Measurements from ENCODE around the gene FANK1. TPM values are rescaled to one million over a fixed set of nuclear protein-coding genes. Genes with fewer than 3 reads are reported as not detected.

Gene FANK1
- polyA plus RNA-seq, 1 of the 3 experiments (the other 2 are of a cell fraction), result 12.3 TPM

DNA sequence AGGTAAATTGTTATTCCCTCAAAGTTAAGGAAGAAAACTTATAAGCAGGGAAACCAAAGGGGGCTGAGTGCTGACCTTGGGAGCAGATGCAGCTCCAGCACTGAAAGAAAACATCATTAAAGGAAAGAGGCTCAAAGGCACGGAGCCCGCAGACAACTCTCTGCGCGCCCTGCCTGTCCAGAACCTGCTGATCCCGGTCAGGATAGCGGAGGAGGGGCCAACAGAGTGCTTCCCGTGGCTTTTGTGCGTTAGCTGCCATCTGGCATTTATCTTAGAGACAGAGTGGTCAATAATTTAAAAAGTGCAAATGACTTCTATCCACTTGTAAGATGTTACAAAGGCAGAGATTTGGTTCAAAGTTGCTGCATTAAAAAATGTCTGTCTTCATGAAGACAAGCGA, 162.1 kb downstream of the FANK1 start (continued):
- peak; percentile 49 for TF ChIP-seq RCOR1 (IDR thresholded peaks at IDR 0.05; ENCODE audit: low read length)
- no peak; the same call in 1 of the 2 replicates for TF ChIP-seq MXI1 (IDR thresholded peaks at IDR 0.05; ENCODE audit: low read depth, low read length)
- TF ChIP-seq, protein P1, sequence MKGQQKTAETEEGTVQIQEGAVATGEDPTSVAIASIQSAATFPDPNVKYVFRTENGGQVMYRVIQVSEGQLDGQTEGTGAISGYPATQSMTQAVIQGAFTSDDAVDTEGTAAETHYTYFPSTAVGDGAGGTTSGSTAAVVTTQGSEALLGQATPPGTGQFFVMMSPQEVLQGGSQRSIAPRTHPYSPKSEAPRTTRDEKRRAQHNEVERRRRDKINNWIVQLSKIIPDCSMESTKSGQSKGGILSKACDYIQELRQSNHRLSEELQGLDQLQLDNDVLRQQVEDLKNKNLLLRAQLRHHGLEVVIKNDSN (IDR thresholded peaks at IDR 0.05; ENCODE audit: borderline replicate concordance, low read depth), result no peak
- no peak for TF ChIP-seq FOXJ3 (CRISPR knock-in tag; IDR thresholded peaks at IDR 0.05)
- TF ChIP-seq NFIC (IDR thresholded peaks at IDR 0.05; ENCODE audit: borderline replicate concordance), result no peak
- peak; percentile 81 for TF ChIP-seq GATA2 (CRISPR knock-in tag; IDR thresholded peaks at IDR 0.05)
- peak in 1 of 2 experiments; percentile 46; a peak in 1 of 4 replicates for TF ChIP-seq EP300 (IDR thresholded peaks at IDR 0.05; ENCODE audit: borderline replicate concordance in 1 of 2, low read depth in 1 of 2, low read length in 1 of 2)
- TF ChIP-seq, protein P2, sequence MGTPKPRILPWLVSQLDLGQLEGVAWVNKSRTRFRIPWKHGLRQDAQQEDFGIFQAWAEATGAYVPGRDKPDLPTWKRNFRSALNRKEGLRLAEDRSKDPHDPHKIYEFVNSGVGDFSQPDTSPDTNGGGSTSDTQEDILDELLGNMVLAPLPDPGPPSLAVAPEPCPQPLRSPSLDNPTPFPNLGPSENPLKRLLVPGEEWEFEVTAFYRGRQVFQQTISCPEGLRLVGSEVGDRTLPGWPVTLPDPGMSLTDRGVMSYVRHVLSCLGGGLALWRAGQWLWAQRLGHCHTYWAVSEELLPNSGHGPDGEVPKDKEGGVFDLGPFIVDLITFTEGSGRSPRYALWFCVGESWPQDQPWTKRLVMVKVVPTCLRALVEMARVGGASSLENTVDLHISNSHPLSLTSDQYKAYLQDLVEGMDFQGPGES (IDR thresholded peaks at IDR 0.05; ENCODE audit: low read depth, low read length), result no peak
- TF ChIP-seq POLR2AphosphoS5 (IDR thresholded peaks at IDR 0.05; ENCODE audit: low read depth, low read length), result 0 out of 2 replicates have a peak, but pooled peaks have one; percentile 16
- TF ChIP-seq CHD2 (IDR thresholded peaks at IDR 0.05; ENCODE audit: low read length, partially characterized antibody), result peak; percentile 54
- TF ChIP-seq SIN3A (IDR thresholded peaks at IDR 0.05; ENCODE audit: borderline replicate concordance, low read depth, low read length), result no peak
- TF ChIP-seq MEF2A (IDR thresholded peaks at IDR 0.05; ENCODE audit: borderline replicate concordance, low read depth), result no peak
- TF ChIP-seq ELF1 (IDR thresholded peaks at IDR 0.05), result no peak
- TF ChIP-seq RAD21 (IDR thresholded peaks at IDR 0.05; ENCODE audit: low read length), result peak; percentile 24; the same call in 1 of the 2 replicates
- TF ChIP-seq SMC3 (IDR thresholded peaks at IDR 0.05; ENCODE audit: low read depth, low read length), result 0 out of 2 replicates have a peak, but pooled peaks have one; percentile 3
- no peak for TF ChIP-seq TEAD4 (IDR thresholded peaks at IDR 0.05; ENCODE audit: borderline replicate concordance, insufficient read depth)
- TF ChIP-seq, protein P3, sequence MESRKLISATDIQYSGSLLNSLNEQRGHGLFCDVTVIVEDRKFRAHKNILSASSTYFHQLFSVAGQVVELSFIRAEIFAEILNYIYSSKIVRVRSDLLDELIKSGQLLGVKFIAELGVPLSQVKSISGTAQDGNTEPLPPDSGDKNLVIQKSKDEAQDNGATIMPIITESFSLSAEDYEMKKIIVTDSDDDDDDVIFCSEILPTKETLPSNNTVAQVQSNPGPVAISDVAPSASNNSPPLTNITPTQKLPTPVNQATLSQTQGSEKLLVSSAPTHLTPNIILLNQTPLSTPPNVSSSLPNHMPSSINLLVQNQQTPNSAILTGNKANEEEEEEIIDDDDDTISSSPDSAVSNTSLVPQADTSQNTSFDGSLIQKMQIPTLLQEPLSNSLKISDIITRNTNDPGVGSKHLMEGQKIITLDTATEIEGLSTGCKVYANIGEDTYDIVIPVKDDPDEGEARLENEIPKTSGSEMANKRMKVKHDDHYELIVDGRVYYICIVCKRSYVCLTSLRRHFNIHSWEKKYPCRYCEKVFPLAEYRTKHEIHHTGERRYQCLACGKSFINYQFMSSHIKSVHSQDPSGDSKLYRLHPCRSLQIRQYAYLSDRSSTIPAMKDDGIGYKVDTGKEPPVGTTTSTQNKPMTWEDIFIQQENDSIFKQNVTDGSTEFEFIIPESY (IDR thresholded peaks at IDR 0.05; ENCODE audit: borderline replicate concordance, low read depth), result no peak
- TF ChIP-seq TAF1 (IDR thresholded peaks at IDR 0.05; ENCODE audit: borderline replicate concordance, low read depth, low read length), result no peak
- TF ChIP-seq, protein P4, sequence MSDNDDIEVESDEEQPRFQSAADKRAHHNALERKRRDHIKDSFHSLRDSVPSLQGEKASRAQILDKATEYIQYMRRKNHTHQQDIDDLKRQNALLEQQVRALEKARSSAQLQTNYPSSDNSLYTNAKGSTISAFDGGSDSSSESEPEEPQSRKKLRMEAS (IDR thresholded peaks at IDR 0.05; ENCODE audit: low read depth), result no peak
- no peak for TF ChIP-seq GABPA (IDR thresholded peaks at IDR 0.05; ENCODE audit: low read depth)

Small RNA genes within 50 kb of the gene (small RNA-seq; reads per million reads assigned to genes)
- gene GNG10P1 (0 reads per million in 7 experiments), gene RF00017 (0 reads per million in 7 experiments), gene RNU2-42P (0 reads per million in 7 experiments)

Other genes starting within 250 kb of the FANK1 start
- not detected in 2 replicates for gene TEX36, start 213.4 kb upstream of the FANK1 start, polyA plus RNA-seq (2012; rRNA removed)
- gene EDRF1, start 176.9 kb upstream of the FANK1 start, polyA plus RNA-seq (2012; rRNA removed), result 19.2 and 27.4 TPM in 2 replicates
- 0.02 TPM in 1 of 2 replicates, not detected in the other for gene MMP21, start 120.7 kb upstream of the FANK1 start, polyA plus RNA-seq (2012; rRNA removed)
- 49.2 and 51.2 TPM in 2 replicates for gene UROS, start 73.3 kb upstream of the FANK1 start, polyA plus RNA-seq (2012; rRNA removed)
- 28.0 and 34.2 TPM in 2 replicates for gene BCCIP, start 73.0 kb upstream of the FANK1 start, polyA plus RNA-seq (2012; rRNA removed)
- gene DHX32, start 15.3 kb upstream of the FANK1 start, polyA plus RNA-seq (2012; rRNA removed), result 16.8 and 21.8 TPM in 2 replicates

Measured in SK-N-SH (cell line).